ENCODE measurements around the gene SHD. TPM values are rescaled to one million over a fixed set of nuclear protein-coding genes. Genes with fewer than 3 reads are reported as not detected.

Gene SHD
- total RNA-seq, 1 donor from 2014 or later, result 0.79 TPM

GRCh38 chr19:4294389-4294788, 15.3 kb downstream of the SHD start:
- Histone ChIP-seq H2AFZ (ENCODE audit: low read depth, low read length) (no peak overlapping the region), H3K9ac (ENCODE audit: low read length) (no peak overlapping the region), H4K20me1 (ENCODE audit: insufficient read depth, low read length) (no peaks in the 10 kb centered on the region), H3K36me3 (ENCODE audit: insufficient read depth, low read length) (no peaks in the 10 kb centered on the region), H3K79me2 (ENCODE audit: insufficient read depth, low read length) (no peaks in the 10 kb centered on the region), H3K9me3 (ENCODE audit: insufficient read depth, low read depth, low read length) (no peaks in the 10 kb centered on the region), H3K4me1 (ENCODE audit: insufficient read depth, low read length) (no peaks in the 10 kb centered on the region), H3K27me3 (ENCODE audit: insufficient read depth, low read length) (peaks cover 9% of the 10 kb centered on the region), H3K4me2 (ENCODE audit: low read length) (no peak overlapping the region), H3K4me3 (ENCODE audit: insufficient read depth, low read depth, low read length) (no peak overlapping the region), H3K27ac (ENCODE audit: low read depth, low read length) (no peak overlapping the region)
- H3K27ac Mint-ChIP-seq (ENCODE audit: unreplicated experiment), result no peak overlapping the region
- H3K4me3 Mint-ChIP-seq (ENCODE audit: unreplicated experiment), result no peak overlapping the region
- no peaks in the 10 kb centered on the region for H3K9me3 Mint-ChIP-seq (ENCODE audit: unreplicated experiment)
- peaks cover 13% of the 10 kb centered on the region for H3K27me3 Mint-ChIP-seq (ENCODE audit: low read depth, unreplicated experiment)
- no peaks in the 10 kb centered on the region for H3K36me3 Mint-ChIP-seq (ENCODE audit: low read depth, unreplicated experiment)
- FAIRE-seq (no peak), DNase-seq (ENCODE audit: low read depth) (no peak)
- no peak for TF ChIP-seq EZH2 (IDR thresholded peaks at IDR 0.05; ENCODE audit: insufficient read depth, low read length)
- TF ChIP-seq CTCF (IDR thresholded peaks at IDR 0.05; ENCODE audit: insufficient read depth, low read depth, low read length), result no peak
- no peaks in the 10 kb centered on the region for H3K4me1 Mint-ChIP-seq (ENCODE audit: low read depth, unreplicated experiment)

- peak; percentile 10 for DNase-seq (ENCODE audit: low read depth)
- Mint-ChIP-seq H3K9me3 (ENCODE audit: unreplicated experiment) (no peaks in the 10 kb centered on the region), H3K4me1 (ENCODE audit: low read depth, unreplicated experiment) (no peaks in the 10 kb centered on the region), H3K27ac (ENCODE audit: unreplicated experiment) (no peak overlapping the region), H3K4me3 (ENCODE audit: unreplicated experiment) (no peak overlapping the region), H3K36me3 (ENCODE audit: low read depth, unreplicated experiment) (no peaks in the 10 kb centered on the region), H3K27me3 (ENCODE audit: low read depth, unreplicated experiment) (peaks cover 9% of the 10 kb centered on the region)
- Histone ChIP-seq H3K4me3 (ENCODE audit: insufficient read depth, low read depth, low read length) (no peak overlapping the region), H3K9ac (ENCODE audit: low read length) (no peak overlapping the region), H4K20me1 (ENCODE audit: insufficient read depth, low read length) (no peaks in the 10 kb centered on the region), H3K36me3 (ENCODE audit: insufficient read depth, low read length) (no peaks in the 10 kb centered on the region), H2AFZ (ENCODE audit: low read depth, low read length) (no peak overlapping the region), H3K9me3 (ENCODE audit: insufficient read depth, low read depth, low read length) (no peaks in the 10 kb centered on the region), H3K4me1 (ENCODE audit: insufficient read depth, low read length) (no peaks in the 10 kb centered on the region), H3K27ac (ENCODE audit: low read depth, low read length) (no peak overlapping the region), H3K27me3 (ENCODE audit: insufficient read depth, low read length) (peaks cover 9% of the 10 kb centered on the region), H3K79me2 (ENCODE audit: insufficient read depth, low read length) (no peaks in the 10 kb centered on the region), H3K4me2 (ENCODE audit: low read length) (no peak overlapping the region)
- FAIRE-seq, result no peak
- no peak for TF ChIP-seq CTCF (IDR thresholded peaks at IDR 0.05; ENCODE audit: insufficient read depth, low read depth, low read length)
These were observed 17.1 kb downstream of the SHD start for GRCh38 chr19:4295972-4296771.
